SK-N-SH (cell line): Measurements from ENCODE around the gene METTL9. TPM values are rescaled to one million over a fixed set of nuclear protein-coding genes. Genes with fewer than 3 reads are reported as not detected.

Experiments
- CTCF ChIA-PET: fragments of 300-600, 350-600 bp; formaldehyde crosslinking; extraction: SDS; loops from one replicate; lab custom pipeline; 2021; lab: Yijun Ruan, JAX
- POLR2A ChIA-PET: fragments of 350-600 bp; sonication (Branson Sonifier 250); formaldehyde crosslinking; extraction: SDS; loops from one replicate; lab custom pipeline; 2020; ENCODE audit warnings: antibody characterized with exemption, inconsistent platforms; lab: Yijun Ruan, JAX
- DNase-seq: peaks from one replicate; pipeline ENCODE4 v3.0.0; 2012
- H2AFZ ChIP-seq: fragments of 200-600 bp; sonication (generic); 2 replicates; pipeline ENCODE4 v1.8.1; 2016; ENCODE audit warnings: antibody characterized with exemption, mild to moderate bottlenecking, low read depth
- H3F3A ChIP-seq: fragments of 200-600 bp; sonication (generic); replicated peaks from 2 replicates; pipeline ENCODE3; 2016; ENCODE audit warnings: antibody characterized with exemption, mild to moderate bottlenecking; ENCODE audit not compliant: insufficient read depth
- H3K27ac ChIP-seq, 2 experiments: fragments of 200-500 bp in 1 of 2; fragments of 200-600 bp in 1 of 2; sonication (Bioruptor generic) in 1 of 2; sonication (generic), shearing (Covaris generic) in 1 of 2; 2 replicates each; pipeline versions ENCODE4 v1.5.1 to v1.6.1; 2014 to 2016; ENCODE audit warnings: low read depth in 2 of 2, inconsistent platforms in 1 of 2, low read length in 1 of 2, mild to moderate bottlenecking in 1 of 2, mixed read lengths in 1 of 2
- H3K27me3 ChIP-seq: fragments of 200-600 bp; sonication (generic), shearing (Covaris generic); 2 replicates; pipeline ENCODE4 v1.6.1; 2016; ENCODE audit warnings: mixed run types; ENCODE audit not compliant: insufficient read depth
- H3K36me3 ChIP-seq, 2 experiments: fragments of 200-500 bp in 1 of 2; fragments of 200-600 bp in 1 of 2; sonication (Bioruptor generic) in 1 of 2; sonication (generic) in 1 of 2; replicated peaks in 1 of 2; 2 replicates each; pipeline versions ENCODE3 to v1.5.1; 2014 to 2016; ENCODE audit warnings: low read length in 1 of 2, mild to moderate bottlenecking in 1 of 2; ENCODE audit not compliant: insufficient read depth in 2 of 2, control insufficient read depth in 1 of 2
- H3K4me1 ChIP-seq, 2 experiments: fragments of 200-500 bp in 1 of 2; fragments of 200-600 bp in 1 of 2; sonication (Bioruptor generic) in 1 of 2; sonication (generic), shearing (Covaris generic) in 1 of 2; 2 replicates each; pipeline versions ENCODE4 v1.5.1 to v1.6.1; 2014 to 2016; ENCODE audit warnings: low read depth in 1 of 2, low read length in 1 of 2, mixed run types in 1 of 2; ENCODE audit not compliant: insufficient read depth in 2 of 2, control insufficient read depth in 1 of 2
- H3K4me2 ChIP-seq: fragments of 200-600 bp; sonication (generic), shearing (Covaris generic); 2 replicates; pipeline ENCODE4 v1.6.1; 2017; ENCODE audit warnings: mixed run types
- H3K4me3 ChIP-seq, 2 experiments: fragments of 200-500 bp in 1 of 2; fragments of 200-600 bp in 1 of 2; sonication (Bioruptor generic) in 1 of 2; sonication (generic), shearing (Covaris generic) in 1 of 2; 2 replicates each; pipeline versions ENCODE4 v1.5.1 to v1.8.1; 2014 to 2016; ENCODE audit warnings: low read depth in 2 of 2, inconsistent platforms in 1 of 2, low read length in 1 of 2, mild to moderate bottlenecking in 1 of 2, mixed read lengths in 1 of 2, moderate library complexity in 1 of 2
- H3K79me2 ChIP-seq: fragments of 200-600 bp; sonication (generic); 2 replicates; pipeline ENCODE4 v1.8.1; 2017; ENCODE audit warnings: mild to moderate bottlenecking; ENCODE audit not compliant: insufficient read depth
- H3K9ac ChIP-seq: fragments of 200-600 bp; sonication (generic); 2 replicates; pipeline ENCODE4 v1.6.1; 2017; ENCODE audit warnings: mixed run types
- H3K9me2 ChIP-seq: fragments of 200-600 bp; sonication (generic); 2 replicates; pipeline ENCODE4 v1.6.1; 2017; ENCODE audit warnings: mixed run types
- H3K9me3 ChIP-seq: fragments of 200-600 bp; sonication (generic); 2 replicates; pipeline ENCODE4 v1.6.1; 2017; ENCODE audit warnings: mixed run types, mild to moderate bottlenecking, moderate library complexity
- H4K20me1 ChIP-seq: fragments of 200-600 bp; sonication (generic); 2 replicates; pipeline ENCODE4 v1.6.1; 2017; ENCODE audit warnings: mild to moderate bottlenecking, mixed run types; ENCODE audit not compliant: insufficient read depth
- CHD2 ChIP-seq: fragments of 150-350 bp; IDR thresholded peaks from 2 replicates; pipeline ENCODE4 v1.6.1; 2018; ENCODE audit warnings: low read length; ENCODE audit not compliant: partially characterized antibody
- ELF1 ChIP-seq: IDR thresholded peaks from 2 replicates; pipeline ENCODE4 v1.4.0; 2012
- EZH2phosphoT487 ChIP-seq: fragments of 200-600 bp; sonication (generic); IDR thresholded peaks from 2 replicates; pipeline ENCODE4 v1.6.1; 2017; ENCODE audit warnings: low read depth, mixed run types, mild to moderate bottlenecking, antibody characterized with exemption, moderate library complexity, borderline replicate concordance
- FOSL2 ChIP-seq: IDR thresholded peaks from 2 replicates; pipeline ENCODE4 v1.4.0; 2012; ENCODE audit warnings: low read depth, mild to moderate bottlenecking, moderate library complexity, borderline replicate concordance
- FOXJ3 ChIP-seq: sonication (generic); formaldehyde crosslinking; IDR thresholded peaks from 2 replicates; pipeline ENCODE4 v1.5.1; 2020; ENCODE audit warnings: mild to moderate bottlenecking, missing genetic modification reagents
- FOXM1 ChIP-seq: IDR thresholded peaks from 2 replicates; pipeline ENCODE4 v1.4.0; 2012; ENCODE audit warnings: low read depth, mild to moderate bottlenecking
- GABPA ChIP-seq: IDR thresholded peaks from 2 replicates; pipeline ENCODE4 v1.4.0; 2012; ENCODE audit warnings: low read depth, mild to moderate bottlenecking
- GATA2 ChIP-seq: sonication (generic); formaldehyde crosslinking; IDR thresholded peaks from 2 replicates; pipeline ENCODE4 v1.5.0; 2020; ENCODE audit warnings: mild to moderate bottlenecking, missing genetic modification reagents
- JUND ChIP-seq: IDR thresholded peaks from 2 replicates; pipeline ENCODE4 v1.4.0; 2012
- MEF2A ChIP-seq: IDR thresholded peaks from 2 replicates; pipeline ENCODE4 v1.4.0; 2012; ENCODE audit warnings: low read depth, borderline replicate concordance
- MXI1 ChIP-seq: IDR thresholded peaks from 2 replicates; pipeline ENCODE4 v1.6.1; 2012; ENCODE audit warnings: mild to moderate bottlenecking, low read depth, low read length, improper control_type of control experiment
- NFIC ChIP-seq: IDR thresholded peaks from 2 replicates; pipeline ENCODE4 v1.4.0; 2012; ENCODE audit warnings: borderline replicate concordance
- NRF1 ChIP-seq: IDR thresholded peaks from 2 replicates; pipeline ENCODE4 v1.6.1; 2012; ENCODE audit warnings: low read depth, mild to moderate bottlenecking, low read length
- RAD21 ChIP-seq: IDR thresholded peaks from 2 replicates; pipeline ENCODE4 v1.6.1; 2012; ENCODE audit warnings: mild to moderate bottlenecking, low read length
- RCOR1 ChIP-seq: fragments of 150-350 bp; IDR thresholded peaks from 2 replicates; pipeline ENCODE4 v1.6.1; 2017; ENCODE audit warnings: antibody characterized with exemption, low read length
- RFX5 ChIP-seq: IDR thresholded peaks from 2 replicates; pipeline ENCODE4 v1.6.1; 2012; ENCODE audit warnings: mild to moderate bottlenecking, improper control_type of control experiment, low read length
- RXRA ChIP-seq: IDR thresholded peaks from 2 replicates; pipeline ENCODE4 v1.4.0; 2012; ENCODE audit warnings: low read depth, mild to moderate bottlenecking, borderline replicate concordance
- SIN3A ChIP-seq: IDR thresholded peaks from 2 replicates; pipeline ENCODE4 v1.6.1; 2012; ENCODE audit warnings: low read depth, mild to moderate bottlenecking, low read length, moderate library complexity, borderline replicate concordance
- TAF1 ChIP-seq: IDR thresholded peaks from 2 replicates; pipeline ENCODE4 v1.6.1; 2012; ENCODE audit warnings: low read depth, mild to moderate bottlenecking, low read length, moderate library complexity, borderline replicate concordance
- TCF12 ChIP-seq: IDR thresholded peaks from 2 replicates; pipeline ENCODE4 v1.4.0; 2012
- TEAD4 ChIP-seq: IDR thresholded peaks from 2 replicates; pipeline ENCODE4 v1.4.0; 2012; ENCODE audit warnings: mild to moderate bottlenecking, borderline replicate concordance; ENCODE audit not compliant: insufficient read depth
- YY1 ChIP-seq: IDR thresholded peaks from 2 replicates; pipeline ENCODE4 v1.4.0; 2012; ENCODE audit warnings: low read depth, mild to moderate bottlenecking
- ZBTB33 ChIP-seq: IDR thresholded peaks from 2 replicates; pipeline ENCODE4 v1.4.0; 2012; ENCODE audit warnings: low read depth, borderline replicate concordance
- WGBS: methylation state at CpG from one replicate; pipeline ENCODE4 v1.1.6; 2017; ENCODE audit warnings: low lambda C conversion rate; 5-methylcytosine and 5-hydroxymethylcytosine counted together
- polyA plus RNA-seq, 3 experiments: library from polyadenylated mRNA; depleted of rRNA; stranded (reverse); fragments of >200 nt; gene quantifications; 2 replicates each; pipeline ENCODE4 v1.2.3, GENCODE V29; 2012
- TF ChIP-seq, protein P1 (sequence below): fragments of 150-350 bp; IDR thresholded peaks from 2 replicates; pipeline ENCODE4 v1.6.1; 2016; ENCODE audit warnings: mild to moderate bottlenecking, low read depth, low read length
- TF ChIP-seq, protein P2 (sequence below): IDR thresholded peaks from 2 replicates; pipeline ENCODE4 v1.4.0; 2012; ENCODE audit warnings: low read depth, borderline replicate concordance
- TF ChIP-seq, protein P3 (sequence below): fragments of 200-600 bp; sonication (generic); IDR thresholded peaks from 2 replicates; pipeline ENCODE4 v1.6.1; 2017; ENCODE audit warnings: antibody characterized with exemption, mild to moderate bottlenecking, moderate library complexity
- TF ChIP-seq, protein P4 (sequence below): fragments of 150-350 bp; IDR thresholded peaks from 2 replicates; pipeline ENCODE4 v1.6.1; 2017; ENCODE audit warnings: antibody characterized with exemption, low read length, low read depth, borderline replicate concordance
- TF ChIP-seq, protein P5 (sequence below): IDR thresholded peaks from 2 replicates; pipeline ENCODE4 v1.4.0; 2012; ENCODE audit warnings: low read depth

The METTL9 gene
- polyA plus RNA-seq, 1 of the 3 experiments (the other 2 are of a cell fraction), result 70.7 TPM

DNA sequence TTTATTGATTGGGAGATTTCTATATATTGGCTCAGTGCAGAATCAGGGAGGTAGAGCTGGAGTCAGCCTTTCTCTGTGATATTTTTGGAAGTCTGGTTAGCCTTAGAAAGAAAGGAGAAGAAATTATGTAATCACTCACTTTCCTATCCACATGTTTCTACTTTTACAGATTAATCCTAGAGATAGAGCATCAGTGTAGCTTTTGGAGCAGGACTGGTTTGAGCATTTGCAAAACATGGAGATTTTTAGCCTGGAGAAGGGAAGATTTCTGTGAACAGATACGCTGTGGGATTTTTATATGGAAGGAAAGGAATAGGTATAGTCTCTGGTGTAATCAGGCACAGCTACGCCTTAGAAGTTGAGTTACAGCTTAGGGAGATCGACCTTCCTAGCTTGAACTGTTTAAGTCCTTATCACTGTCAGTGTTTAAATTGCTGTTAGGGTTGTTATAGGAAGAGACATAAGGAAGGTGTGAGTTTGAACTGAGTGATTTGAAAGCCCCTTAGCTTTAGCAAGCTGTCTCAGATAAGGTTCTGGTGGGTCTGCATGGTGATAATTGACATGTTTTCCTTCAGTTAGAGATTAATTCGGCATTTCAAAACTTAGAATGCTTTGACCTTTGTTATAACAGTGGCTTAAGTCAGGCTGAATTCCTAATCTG, 20.5 kb downstream of the METTL9 start:
- ChIA-PET POLR2A (interaction anchor here (1.0 kb wide), 1 partner anchor 35 kb away, joined by 5 read pairs; no protein-coding TSS in a partner anchor), CTCF (interaction anchor here (0.8 to 2.2 kb wide), 5 partner anchors 10 to 21 kb away, joined by 3 to 6 read pairs (median 3); no protein-coding TSS in a partner anchor)
- Histone ChIP-seq H3K9me3 (no peaks in the 10 kb centered on the region), H3K36me3 (peaks cover 6 to 27% of the 10 kb centered on the region in 2 experiments), H3K79me2 (peaks cover 83% of the 10 kb centered on the region), H3K4me3 (no peak overlapping the region), H3K4me2 (no peak overlapping the region), H3K9me2 (no peaks in the 10 kb centered on the region), H3K9ac (no peak overlapping the region), H2AFZ (no peak overlapping the region), H3K4me1 (peaks cover 5 to 17% of the 10 kb centered on the region in 2 experiments), H3K27ac (peak overlapping the region; percentile 37 to 88; a peak in 3 of 4 replicates), H3F3A (peaks cover 6% of the 10 kb centered on the region), H4K20me1 (no peaks in the 10 kb centered on the region), H3K27me3 (no peaks in the 10 kb centered on the region)
- peak; percentile 42 for DNase-seq
- 87% methylated on average over 4 of the region's 4 CpGs for WGBS
- TF ChIP-seq FOSL2 (no peak), TCF12 (no peak), GABPA (no peak), CHD2 (no peak), SIN3A (no peak), RXRA (no peak), TEAD4 (no peak), JUND (no peak), RAD21 (peak; percentile 23; the same call in 1 of the 2 replicates), GATA2 (peak; percentile 78), NRF1 (no peak), RFX5 (no peak), YY1 (no peak), ELF1 (no peak), FOXM1 (no peak), NFIC (no peak), ZBTB33 (no peak), MEF2A (no peak), MXI1 (peak; percentile 48; the same call in 1 of the 2 replicates), RCOR1 (peak; percentile 43; the same call in 1 of the 2 replicates), EZH2phosphoT487 (no peak), FOXJ3 (no peak), TAF1 (no peak)
- TF ChIP-seq, protein P1, sequence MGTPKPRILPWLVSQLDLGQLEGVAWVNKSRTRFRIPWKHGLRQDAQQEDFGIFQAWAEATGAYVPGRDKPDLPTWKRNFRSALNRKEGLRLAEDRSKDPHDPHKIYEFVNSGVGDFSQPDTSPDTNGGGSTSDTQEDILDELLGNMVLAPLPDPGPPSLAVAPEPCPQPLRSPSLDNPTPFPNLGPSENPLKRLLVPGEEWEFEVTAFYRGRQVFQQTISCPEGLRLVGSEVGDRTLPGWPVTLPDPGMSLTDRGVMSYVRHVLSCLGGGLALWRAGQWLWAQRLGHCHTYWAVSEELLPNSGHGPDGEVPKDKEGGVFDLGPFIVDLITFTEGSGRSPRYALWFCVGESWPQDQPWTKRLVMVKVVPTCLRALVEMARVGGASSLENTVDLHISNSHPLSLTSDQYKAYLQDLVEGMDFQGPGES, result no peak
- TF ChIP-seq, protein P2, sequence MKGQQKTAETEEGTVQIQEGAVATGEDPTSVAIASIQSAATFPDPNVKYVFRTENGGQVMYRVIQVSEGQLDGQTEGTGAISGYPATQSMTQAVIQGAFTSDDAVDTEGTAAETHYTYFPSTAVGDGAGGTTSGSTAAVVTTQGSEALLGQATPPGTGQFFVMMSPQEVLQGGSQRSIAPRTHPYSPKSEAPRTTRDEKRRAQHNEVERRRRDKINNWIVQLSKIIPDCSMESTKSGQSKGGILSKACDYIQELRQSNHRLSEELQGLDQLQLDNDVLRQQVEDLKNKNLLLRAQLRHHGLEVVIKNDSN, result no peak
- TF ChIP-seq, protein P3, sequence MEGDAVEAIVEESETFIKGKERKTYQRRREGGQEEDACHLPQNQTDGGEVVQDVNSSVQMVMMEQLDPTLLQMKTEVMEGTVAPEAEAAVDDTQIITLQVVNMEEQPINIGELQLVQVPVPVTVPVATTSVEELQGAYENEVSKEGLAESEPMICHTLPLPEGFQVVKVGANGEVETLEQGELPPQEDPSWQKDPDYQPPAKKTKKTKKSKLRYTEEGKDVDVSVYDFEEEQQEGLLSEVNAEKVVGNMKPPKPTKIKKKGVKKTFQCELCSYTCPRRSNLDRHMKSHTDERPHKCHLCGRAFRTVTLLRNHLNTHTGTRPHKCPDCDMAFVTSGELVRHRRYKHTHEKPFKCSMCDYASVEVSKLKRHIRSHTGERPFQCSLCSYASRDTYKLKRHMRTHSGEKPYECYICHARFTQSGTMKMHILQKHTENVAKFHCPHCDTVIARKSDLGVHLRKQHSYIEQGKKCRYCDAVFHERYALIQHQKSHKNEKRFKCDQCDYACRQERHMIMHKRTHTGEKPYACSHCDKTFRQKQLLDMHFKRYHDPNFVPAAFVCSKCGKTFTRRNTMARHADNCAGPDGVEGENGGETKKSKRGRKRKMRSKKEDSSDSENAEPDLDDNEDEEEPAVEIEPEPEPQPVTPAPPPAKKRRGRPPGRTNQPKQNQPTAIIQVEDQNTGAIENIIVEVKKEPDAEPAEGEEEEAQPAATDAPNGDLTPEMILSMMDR, result no peak
- TF ChIP-seq, protein P4, sequence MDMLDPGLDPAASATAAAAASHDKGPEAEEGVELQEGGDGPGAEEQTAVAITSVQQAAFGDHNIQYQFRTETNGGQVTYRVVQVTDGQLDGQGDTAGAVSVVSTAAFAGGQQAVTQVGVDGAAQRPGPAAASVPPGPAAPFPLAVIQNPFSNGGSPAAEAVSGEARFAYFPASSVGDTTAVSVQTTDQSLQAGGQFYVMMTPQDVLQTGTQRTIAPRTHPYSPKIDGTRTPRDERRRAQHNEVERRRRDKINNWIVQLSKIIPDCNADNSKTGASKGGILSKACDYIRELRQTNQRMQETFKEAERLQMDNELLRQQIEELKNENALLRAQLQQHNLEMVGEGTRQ, result no peak
- TF ChIP-seq, protein P5, sequence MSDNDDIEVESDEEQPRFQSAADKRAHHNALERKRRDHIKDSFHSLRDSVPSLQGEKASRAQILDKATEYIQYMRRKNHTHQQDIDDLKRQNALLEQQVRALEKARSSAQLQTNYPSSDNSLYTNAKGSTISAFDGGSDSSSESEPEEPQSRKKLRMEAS, result no peak
